Esophagus squamous epithelium (tissue), 5 donors: ENCODE results near the gene ENDOU. TPM values are rescaled to one million over a fixed set of nuclear protein-coding genes. Genes with fewer than 3 reads are reported as not detected.

Experiments
- DNase-seq: peaks from one replicate; lab custom pipeline; 2025; lab: John Stamatoyannopoulos, UW
- H3K27ac ChIP-seq, 4 donors: fragments of 200-600 bp; sonication (generic); one replicate each; pipeline ENCODE4 v1.5.1; 2016 to 2019; ENCODE audit warnings: mild to moderate bottlenecking in 1 of 4
- H3K27me3 ChIP-seq, 4 donors: fragments of 200-600 bp; sonication (generic); 1 replicate in 3 of 4; 2 replicates in 1 of 4; pipeline versions ENCODE4 v1.5.1 to v1.6.0; 2017 to 2021; ENCODE audit warnings: antibody characterized with exemption in 1 of 4
- H3K36me3 ChIP-seq, 3 donors: fragments of 200-600 bp; sonication (generic); one replicate each; pipeline ENCODE4 v1.5.1; 2016 to 2019
- H3K4me1 ChIP-seq, 3 donors: fragments of 200-600 bp; sonication (generic); one replicate each; pipeline ENCODE4 v1.5.1; 2017 to 2019
- H3K4me3 ChIP-seq, 4 donors: fragments of 200-600 bp; sonication (generic); 1 replicate in 3 of 4; 2 replicates in 1 of 4; pipeline ENCODE4 v1.5.1; 2016 to 2019; ENCODE audit warnings: mild to moderate bottlenecking in 2 of 4, moderate library complexity in 1 of 4
- H3K9me3 ChIP-seq, 3 donors: fragments of 200-600 bp; sonication (generic); one replicate each; pipeline ENCODE4 v1.5.1; 2016 to 2019
- CTCF ChIP-seq, 6 experiments: fragments of 450-650 bp in 4 of 6; fragments of 200-600 bp in 2 of 6; sonication (generic) in 2 of 6; IDR thresholded peaks; one replicate each; pipeline ENCODE4 v1.5.1; 2016 to 2019; ENCODE audit warnings: antibody characterized with exemption in 6 of 6, mild to moderate bottlenecking in 4 of 6, moderate library complexity in 4 of 6
- POLR2A ChIP-seq, 4 donors: fragments of 450-650 bp; IDR thresholded peaks; one replicate each; pipeline ENCODE4 v1.6.1; 2017; ENCODE audit warnings: antibody characterized with exemption in 4 of 4, mild to moderate bottlenecking in 4 of 4, moderate library complexity in 3 of 4
- WGBS, 2 donors: methylation state at CpG; one replicate each; pipeline ENCODE4 v1.1.5; 2018; 5-methylcytosine and 5-hydroxymethylcytosine counted together
- intact Hi-C: fragments of 100-400 bp; cut with DNase I; formaldehyde crosslinking; loops from one replicate; pipeline ENCODE4 v1.15.0; 2022
- total RNA-seq, 4 donors: library from RNA; depleted of rRNA; stranded (reverse); fragments of >200 nt; gene quantifications; one replicate each; pipeline ENCODE4 v1.1.0, GENCODE V29; 2016
- donor health status: DM: yes; HTN: yes; CAD: no.

The ENDOU gene
- total RNA-seq, 4 donors from 2014 or later = 39.8 to 112 (median 46.3) TPM

GRCh38 chr12:47744778-47745436, 19.6 kb upstream of the ENDOU start:
- intact Hi-C loops = loop anchor here (5.0 to 10.0 kb wide), 2 partner anchors 32 to 90 kb away; no protein-coding TSS in a partner anchor
- Histone ChIP-seq H3K36me3 (peaks cover 5 to 37% (median 6%) of the 10 kb centered on the region in 3 donors), H3K4me3 (no peak overlapping the region), H3K4me1 (peaks cover 18 to 46% (median 26%) of the 10 kb centered on the region in 3 donors), H3K27ac (no peak overlapping the region), H3K9me3 (no peaks in the 10 kb centered on the region), H3K27me3 (no peaks in the 10 kb centered on the region)
- TF ChIP-seq POLR2A (IDR thresholded peaks at IDR 0.05) (no peak), CTCF (IDR thresholded peaks at IDR 0.05) (no peak)
- no peak for DNase-seq
- 82 to 87% methylated on average over 8 of the region's 8 CpGs for WGBS, 2 donors

GRCh38 chr12:47744005-47744651, 18.8 kb upstream of the ENDOU start:
- Histone ChIP-seq H3K27ac (no peak overlapping the region), H3K9me3 (no peaks in the 10 kb centered on the region), H3K4me3 (no peak overlapping the region), H3K4me1 (peaks cover 23 to 53% (median 30%) of the 10 kb centered on the region in 3 donors), H3K27me3 (no peaks in the 10 kb centered on the region), H3K36me3 (peaks cover 0 to 29% (median 6%) of the 10 kb centered on the region in 3 donors)
- TF ChIP-seq POLR2A (IDR thresholded peaks at IDR 0.05) (no peak), CTCF (IDR thresholded peaks at IDR 0.05) (peak; percentile 55 to 91 (median 81))
- no peak for DNase-seq
- WGBS, 2 donors = 44 to 54% methylated on average over 8 to 10 of the region's 10 CpGs
- intact Hi-C loops = loop anchor here (5.0 to 10.0 kb wide), 2 partner anchors 33 to 91 kb away; no protein-coding TSS in a partner anchor

- Histone ChIP-seq H3K27me3 (no peaks in the 10 kb centered on the region), H3K9me3 (no peaks in the 10 kb centered on the region), H3K4me1 (peaks cover 23 to 58% (median 30%) of the 10 kb centered on the region in 3 donors), H3K27ac (no peak overlapping the region), H3K4me3 (no peak overlapping the region), H3K36me3 (peaks cover 0 to 24% (median 6%) of the 10 kb centered on the region in 3 donors)
- WGBS, 2 donors = 89 to 95% methylated on average over 7 of the region's 9 CpGs
- no peak for DNase-seq
- no peak for TF ChIP-seq POLR2A (IDR thresholded peaks at IDR 0.05)
- no peak for TF ChIP-seq CTCF (IDR thresholded peaks at IDR 0.05)
- intact Hi-C loops = loop anchor here (5.0 to 10.0 kb wide), 2 partner anchors 34 to 91 kb away; no protein-coding TSS in a partner anchor
Measured at GRCh38 chr12:47743311-47743860, 18.1 kb upstream of the ENDOU start.

GRCh38 chr12:47742253-47742825, 17.0 kb upstream of the ENDOU start:
- Histone ChIP-seq H3K36me3 (peaks cover 0 to 19% (median 6%) of the 10 kb centered on the region in 3 donors), H3K9me3 (no peaks in the 10 kb centered on the region), H3K27ac (peak overlapping the region in 1 of 4 donors; percentile 3), H3K4me3 (no peak overlapping the region), H3K27me3 (no peaks in the 10 kb centered on the region), H3K4me1 (peaks cover 30 to 68% (median 33%) of the 10 kb centered on the region in 3 donors)
- 56 to 59% methylated on average over 7 of the region's 7 CpGs for WGBS, 2 donors
- intact Hi-C loops = loop anchor here (5.0 to 10.0 kb wide), 2 partner anchors 35 to 92 kb away; no protein-coding TSS in a partner anchor
- no peak for DNase-seq
- TF ChIP-seq POLR2A (IDR thresholded peaks at IDR 0.05) = no peak
- TF ChIP-seq CTCF (IDR thresholded peaks at IDR 0.05) = peak; percentile 95 to 99 (median 98)
